SK-N-SH (cell line): ENCODE results near the gene NANOS2. TPM values are rescaled to one million over a fixed set of nuclear protein-coding genes. Genes with fewer than 3 reads are reported as not detected.

Experiments
- CTCF ChIA-PET: fragments of 300-600, 350-600 bp; formaldehyde crosslinking; extraction: SDS; loops from one replicate; lab custom pipeline; 2021; lab: Yijun Ruan, JAX
- POLR2A ChIA-PET: fragments of 350-600 bp; sonication (Branson Sonifier 250); formaldehyde crosslinking; extraction: SDS; loops from one replicate; lab custom pipeline; 2020; ENCODE audit warnings: antibody characterized with exemption, inconsistent platforms; lab: Yijun Ruan, JAX
- DNase-seq: peaks from one replicate; pipeline ENCODE4 v3.0.0; 2012
- H2AFZ ChIP-seq: fragments of 200-600 bp; sonication (generic); 2 replicates; pipeline ENCODE4 v1.8.1; 2016; ENCODE audit warnings: antibody characterized with exemption, mild to moderate bottlenecking, low read depth
- H3F3A ChIP-seq: fragments of 200-600 bp; sonication (generic); replicated peaks from 2 replicates; pipeline ENCODE3; 2016; ENCODE audit warnings: antibody characterized with exemption, mild to moderate bottlenecking; ENCODE audit not compliant: insufficient read depth
- H3K27ac ChIP-seq, 2 experiments: fragments of 200-500 bp in 1 of 2; fragments of 200-600 bp in 1 of 2; sonication (Bioruptor generic) in 1 of 2; sonication (generic), shearing (Covaris generic) in 1 of 2; 2 replicates each; pipeline versions ENCODE4 v1.5.1 to v1.6.1; 2014 to 2016; ENCODE audit warnings: low read depth in 2 of 2, inconsistent platforms in 1 of 2, low read length in 1 of 2, mild to moderate bottlenecking in 1 of 2, mixed read lengths in 1 of 2
- H3K27me3 ChIP-seq: fragments of 200-600 bp; sonication (generic), shearing (Covaris generic); 2 replicates; pipeline ENCODE4 v1.6.1; 2016; ENCODE audit warnings: mixed run types; ENCODE audit not compliant: insufficient read depth
- H3K36me3 ChIP-seq, 2 experiments: fragments of 200-500 bp in 1 of 2; fragments of 200-600 bp in 1 of 2; sonication (Bioruptor generic) in 1 of 2; sonication (generic) in 1 of 2; replicated peaks in 1 of 2; 2 replicates each; pipeline versions ENCODE3 to v1.5.1; 2014 to 2016; ENCODE audit warnings: low read length in 1 of 2, mild to moderate bottlenecking in 1 of 2; ENCODE audit not compliant: insufficient read depth in 2 of 2, control insufficient read depth in 1 of 2
- H3K4me1 ChIP-seq, 2 experiments: fragments of 200-500 bp in 1 of 2; fragments of 200-600 bp in 1 of 2; sonication (Bioruptor generic) in 1 of 2; sonication (generic), shearing (Covaris generic) in 1 of 2; 2 replicates each; pipeline versions ENCODE4 v1.5.1 to v1.6.1; 2014 to 2016; ENCODE audit warnings: low read depth in 1 of 2, low read length in 1 of 2, mixed run types in 1 of 2; ENCODE audit not compliant: insufficient read depth in 2 of 2, control insufficient read depth in 1 of 2
- H3K4me2 ChIP-seq: fragments of 200-600 bp; sonication (generic), shearing (Covaris generic); 2 replicates; pipeline ENCODE4 v1.6.1; 2017; ENCODE audit warnings: mixed run types
- H3K4me3 ChIP-seq, 2 experiments: fragments of 200-500 bp in 1 of 2; fragments of 200-600 bp in 1 of 2; sonication (Bioruptor generic) in 1 of 2; sonication (generic), shearing (Covaris generic) in 1 of 2; 2 replicates each; pipeline versions ENCODE4 v1.5.1 to v1.8.1; 2014 to 2016; ENCODE audit warnings: low read depth in 2 of 2, inconsistent platforms in 1 of 2, low read length in 1 of 2, mild to moderate bottlenecking in 1 of 2, mixed read lengths in 1 of 2, moderate library complexity in 1 of 2
- H3K79me2 ChIP-seq: fragments of 200-600 bp; sonication (generic); 2 replicates; pipeline ENCODE4 v1.8.1; 2017; ENCODE audit warnings: mild to moderate bottlenecking; ENCODE audit not compliant: insufficient read depth
- H3K9ac ChIP-seq: fragments of 200-600 bp; sonication (generic); 2 replicates; pipeline ENCODE4 v1.6.1; 2017; ENCODE audit warnings: mixed run types
- H3K9me2 ChIP-seq: fragments of 200-600 bp; sonication (generic); 2 replicates; pipeline ENCODE4 v1.6.1; 2017; ENCODE audit warnings: mixed run types
- H3K9me3 ChIP-seq: fragments of 200-600 bp; sonication (generic); 2 replicates; pipeline ENCODE4 v1.6.1; 2017; ENCODE audit warnings: mixed run types, mild to moderate bottlenecking, moderate library complexity
- H4K20me1 ChIP-seq: fragments of 200-600 bp; sonication (generic); 2 replicates; pipeline ENCODE4 v1.6.1; 2017; ENCODE audit warnings: mild to moderate bottlenecking, mixed run types; ENCODE audit not compliant: insufficient read depth
- EP300 ChIP-seq, 2 experiments: IDR thresholded peaks; 2 replicates each; pipeline versions ENCODE4 v1.4.0 to v1.6.1; 2012; ENCODE audit warnings: borderline replicate concordance in 1 of 2, low read depth in 1 of 2, low read length in 1 of 2
- FOSL2 ChIP-seq: IDR thresholded peaks from 2 replicates; pipeline ENCODE4 v1.4.0; 2012; ENCODE audit warnings: low read depth, mild to moderate bottlenecking, moderate library complexity, borderline replicate concordance
- FOXM1 ChIP-seq: IDR thresholded peaks from 2 replicates; pipeline ENCODE4 v1.4.0; 2012; ENCODE audit warnings: low read depth, mild to moderate bottlenecking
- MAX ChIP-seq: IDR thresholded peaks from 2 replicates; pipeline ENCODE4 v1.4.0; 2012; ENCODE audit warnings: low read depth
- MXI1 ChIP-seq: IDR thresholded peaks from 2 replicates; pipeline ENCODE4 v1.6.1; 2012; ENCODE audit warnings: mild to moderate bottlenecking, low read depth, low read length, improper control_type of control experiment
- NRF1 ChIP-seq: IDR thresholded peaks from 2 replicates; pipeline ENCODE4 v1.6.1; 2012; ENCODE audit warnings: low read depth, mild to moderate bottlenecking, low read length
- POLR2AphosphoS5 ChIP-seq: IDR thresholded peaks from 2 replicates; pipeline ENCODE4 v1.6.1; 2012; ENCODE audit warnings: low read depth, low read length
- RCOR1 ChIP-seq: fragments of 150-350 bp; IDR thresholded peaks from 2 replicates; pipeline ENCODE4 v1.6.1; 2017; ENCODE audit warnings: antibody characterized with exemption, low read length
- RFX5 ChIP-seq: IDR thresholded peaks from 2 replicates; pipeline ENCODE4 v1.6.1; 2012; ENCODE audit warnings: mild to moderate bottlenecking, improper control_type of control experiment, low read length
- RXRA ChIP-seq: IDR thresholded peaks from 2 replicates; pipeline ENCODE4 v1.4.0; 2012; ENCODE audit warnings: low read depth, mild to moderate bottlenecking, borderline replicate concordance
- SIN3A ChIP-seq: IDR thresholded peaks from 2 replicates; pipeline ENCODE4 v1.6.1; 2012; ENCODE audit warnings: low read depth, mild to moderate bottlenecking, low read length, moderate library complexity, borderline replicate concordance
- TAF1 ChIP-seq: IDR thresholded peaks from 2 replicates; pipeline ENCODE4 v1.6.1; 2012; ENCODE audit warnings: low read depth, mild to moderate bottlenecking, low read length, moderate library complexity, borderline replicate concordance
- TCF12 ChIP-seq: IDR thresholded peaks from 2 replicates; pipeline ENCODE4 v1.4.0; 2012
- WGBS: methylation state at CpG from one replicate; pipeline ENCODE4 v1.1.6; 2017; ENCODE audit warnings: low lambda C conversion rate; 5-methylcytosine and 5-hydroxymethylcytosine counted together
- polyA plus RNA-seq, 3 experiments: library from polyadenylated mRNA; depleted of rRNA; stranded (reverse); fragments of >200 nt; gene quantifications; 2 replicates each; pipeline ENCODE4 v1.2.3, GENCODE V29; 2012
- TF ChIP-seq, protein P1 (sequence below): IDR thresholded peaks from 2 replicates; pipeline ENCODE4 v1.4.0; 2012; ENCODE audit warnings: low read depth, borderline replicate concordance
- TF ChIP-seq, protein P2 (sequence below): fragments of 150-350 bp; IDR thresholded peaks from 2 replicates; pipeline ENCODE4 v1.6.1; 2016; ENCODE audit warnings: mild to moderate bottlenecking, low read depth, low read length

The NANOS2 gene
- polyA plus RNA-seq, 1 of the 3 experiments (the other 2 are of a cell fraction), result not detected

DNA sequence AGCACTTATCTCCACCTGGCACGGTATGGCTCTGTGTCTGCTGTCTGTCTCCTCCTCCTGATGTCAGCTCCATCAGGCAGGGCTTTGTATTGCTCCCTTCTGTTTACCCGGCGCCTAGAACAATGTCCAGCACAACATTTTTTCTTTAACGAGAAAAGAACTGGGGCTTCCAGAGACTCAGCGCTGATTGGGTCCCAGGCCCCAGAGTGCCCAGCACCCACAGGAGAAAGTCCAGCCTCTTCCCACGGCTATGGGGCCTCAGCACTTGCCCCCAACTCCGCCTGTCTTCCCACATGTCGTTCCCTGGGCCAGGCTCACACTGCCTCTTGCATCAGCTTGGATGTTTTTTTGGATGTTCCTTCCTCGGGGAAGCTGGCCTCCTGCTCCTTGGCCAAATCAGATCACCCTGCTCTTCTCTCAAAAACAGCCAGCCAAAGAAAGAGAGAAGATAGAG lies 19.0 kb downstream of the NANOS2 start:
- Histone ChIP-seq H3F3A (peaks cover 4% of the 10 kb centered on the region), H3K36me3 (peaks cover 8 to 19% of the 10 kb centered on the region in 2 experiments), H3K79me2 (no peaks in the 10 kb centered on the region; the same call in 1 of the 2 replicates), H3K9me2 (no peaks in the 10 kb centered on the region), H4K20me1 (no peaks in the 10 kb centered on the region), H3K27ac (no peak overlapping the region), H3K27me3 (no peaks in the 10 kb centered on the region), H3K9ac (no peak overlapping the region), H3K4me2 (no peak overlapping the region), H3K4me1 (no peaks in the 10 kb centered on the region; a peak in 1 of 4 replicates), H2AFZ (no peak overlapping the region), H3K4me3 (no peak overlapping the region), H3K9me3 (no peaks in the 10 kb centered on the region)
- 91% methylated on average over 9 of the region's 9 CpGs for WGBS
- CTCF ChIA-PET, result interaction anchor here (1.5 kb wide), 1 partner anchor 13 kb away, joined by 4 read pairs; no protein-coding TSS in a partner anchor
- POLR2A ChIA-PET, result no interaction called here
- DNase-seq, result no peak
- TF ChIP-seq POLR2AphosphoS5, result no peak
- no peak for TF ChIP-seq TAF1
- TF ChIP-seq RFX5, result no peak
- TF ChIP-seq FOXM1, result no peak
- TF ChIP-seq RXRA, result no peak

DNA sequence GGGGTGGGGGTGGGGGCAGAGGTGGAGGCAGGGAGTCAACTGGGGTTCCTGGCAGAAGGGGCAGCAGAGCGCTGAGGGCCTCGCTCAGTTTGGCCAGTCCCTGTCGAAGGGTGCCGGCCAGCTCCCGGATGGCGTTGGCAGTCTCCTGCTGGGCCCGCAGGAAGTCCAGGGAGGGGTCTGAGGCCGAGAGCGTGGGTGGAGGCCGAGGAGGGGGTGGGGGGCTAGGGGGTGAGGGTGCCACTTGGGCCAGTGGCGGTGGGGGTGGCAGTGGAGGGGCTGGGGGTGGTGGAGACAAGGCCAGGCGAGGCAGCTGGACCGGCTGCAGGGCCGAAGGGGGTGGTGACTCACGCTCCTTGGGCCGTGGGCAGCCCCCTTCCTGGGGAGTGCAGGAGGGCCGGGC lies 23.7 kb downstream of the NANOS2 start:
- ChIA-PET CTCF (interaction anchor here (3.4 kb wide), 1 partner anchor 74 kb away, joined by 12 read pairs; no protein-coding TSS in a partner anchor), POLR2A (no interaction called here)
- no peak overlapping the region for H3K27ac ChIP-seq
- no peaks in the 10 kb centered on the region for H4K20me1 ChIP-seq
- no peaks in the 10 kb centered on the region for H3K27me3 ChIP-seq
- no peak overlapping the region for H3K9ac ChIP-seq
- peaks cover 0 to 5% of the 10 kb centered on the region in 2 experiments; a peak in 1 of 4 replicates for H3K4me1 ChIP-seq
- peaks cover 20% of the 10 kb centered on the region for H3F3A ChIP-seq
- no peaks in the 10 kb centered on the region for H3K9me3 ChIP-seq
- H2AFZ ChIP-seq, result no peak overlapping the region
- WGBS, result 89% methylated on average over 7 of the region's 17 CpGs
- peaks cover 0 to 10% of the 10 kb centered on the region in 2 experiments for H3K36me3 ChIP-seq
- H3K9me2 ChIP-seq, result no peaks in the 10 kb centered on the region
- H3K79me2 ChIP-seq, result no peaks in the 10 kb centered on the region; the same call in 1 of the 2 replicates
- no peak for DNase-seq
- H3K4me3 ChIP-seq, result no peak overlapping the region
- TF ChIP-seq, protein P1, sequence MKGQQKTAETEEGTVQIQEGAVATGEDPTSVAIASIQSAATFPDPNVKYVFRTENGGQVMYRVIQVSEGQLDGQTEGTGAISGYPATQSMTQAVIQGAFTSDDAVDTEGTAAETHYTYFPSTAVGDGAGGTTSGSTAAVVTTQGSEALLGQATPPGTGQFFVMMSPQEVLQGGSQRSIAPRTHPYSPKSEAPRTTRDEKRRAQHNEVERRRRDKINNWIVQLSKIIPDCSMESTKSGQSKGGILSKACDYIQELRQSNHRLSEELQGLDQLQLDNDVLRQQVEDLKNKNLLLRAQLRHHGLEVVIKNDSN, result no peak
- TF ChIP-seq, protein P2, sequence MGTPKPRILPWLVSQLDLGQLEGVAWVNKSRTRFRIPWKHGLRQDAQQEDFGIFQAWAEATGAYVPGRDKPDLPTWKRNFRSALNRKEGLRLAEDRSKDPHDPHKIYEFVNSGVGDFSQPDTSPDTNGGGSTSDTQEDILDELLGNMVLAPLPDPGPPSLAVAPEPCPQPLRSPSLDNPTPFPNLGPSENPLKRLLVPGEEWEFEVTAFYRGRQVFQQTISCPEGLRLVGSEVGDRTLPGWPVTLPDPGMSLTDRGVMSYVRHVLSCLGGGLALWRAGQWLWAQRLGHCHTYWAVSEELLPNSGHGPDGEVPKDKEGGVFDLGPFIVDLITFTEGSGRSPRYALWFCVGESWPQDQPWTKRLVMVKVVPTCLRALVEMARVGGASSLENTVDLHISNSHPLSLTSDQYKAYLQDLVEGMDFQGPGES, result no peak
- H3K4me2 ChIP-seq, result no peak overlapping the region

DNA sequence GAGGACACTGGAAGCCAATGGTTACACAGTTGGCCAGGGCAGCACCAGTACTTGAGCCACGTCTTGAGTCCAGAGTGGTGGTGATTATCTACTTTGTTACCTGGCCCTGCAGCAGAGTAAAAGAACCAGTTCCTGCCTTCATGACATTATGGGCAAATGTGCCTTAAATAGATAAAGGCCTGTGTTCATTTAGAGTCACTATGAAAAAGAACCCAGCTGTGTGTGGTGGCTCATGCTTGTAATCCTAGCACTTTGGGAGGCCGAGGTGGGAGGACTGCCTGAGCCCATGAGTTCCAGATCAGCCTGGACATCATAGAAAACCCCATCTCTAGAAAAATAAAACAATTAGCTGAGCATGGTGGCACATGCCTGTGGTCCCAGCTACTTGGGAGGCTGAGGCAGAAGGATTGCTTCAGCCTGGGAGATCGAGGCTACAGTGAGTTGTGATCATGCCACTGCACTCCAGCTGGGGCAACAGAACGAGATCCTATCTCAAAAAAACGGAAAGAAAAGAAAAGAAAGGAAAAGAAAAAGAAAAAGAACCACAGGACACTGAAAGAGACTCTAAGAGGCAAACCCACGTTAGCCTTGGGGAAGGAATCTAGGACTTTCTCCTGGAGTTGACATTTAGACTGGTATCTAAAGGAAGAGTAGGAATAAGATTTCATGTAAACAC lies 25.2 kb downstream of the NANOS2 start:
- Histone ChIP-seq H3F3A (peaks cover 20% of the 10 kb centered on the region), H3K36me3 (peaks cover 0 to 9% of the 10 kb centered on the region in 2 experiments), H3K9ac (no peak overlapping the region), H2AFZ (no peak overlapping the region), H3K27ac (no peak overlapping the region), H3K27me3 (no peaks in the 10 kb centered on the region), H3K9me2 (no peaks in the 10 kb centered on the region), H3K4me3 (no peak overlapping the region), H3K4me1 (peaks cover 0 to 13% of the 10 kb centered on the region in 2 experiments; a peak in 1 of 4 replicates), H3K79me2 (peaks cover 14% of the 10 kb centered on the region), H3K4me2 (no peak overlapping the region), H3K9me3 (no peaks in the 10 kb centered on the region), H4K20me1 (peaks cover 9% of the 10 kb centered on the region)
- ChIA-PET CTCF (interaction anchor here (1.2 to 3.4 kb wide), 2 partner anchors 13 to 73 kb away, joined by 3 to 12 read pairs; partner anchors contain the start of gene MYPOP), POLR2A (no interaction called here)
- 74% methylated on average over 6 of the region's 6 CpGs for WGBS
- no peak for DNase-seq
- TF ChIP-seq NRF1, result no peak
- TF ChIP-seq RCOR1, result no peak
- no peak for TF ChIP-seq RFX5
- TF ChIP-seq, protein P2, result no peak
- TF ChIP-seq SIN3A, result no peak
- no peak for TF ChIP-seq FOSL2
- TF ChIP-seq, protein P1, result no peak
- TF ChIP-seq MAX, result no peak
- no peak for TF ChIP-seq TAF1
- no peak for TF ChIP-seq RXRA
- TF ChIP-seq MXI1, result no peak
- TF ChIP-seq TCF12, result no peak
- TF ChIP-seq EP300 (IDR thresholded peaks at IDR 0.05; ENCODE audit: borderline replicate concordance in 1 of 2, low read depth in 1 of 2, low read length in 1 of 2), result no peak
